ENCODE data around the gene PLCB1.

Gene PLCB1

GRCh38 chr20:8386991-8387390, 254.9 kb downstream of the PLCB1 start:
- Histone ChIP-seq H3K79me2 (ENCODE audit: control insufficient read depth, insufficient read depth, low read length, unreplicated experiment) (no peaks in the 10 kb centered on the region), H3K27me3 (ENCODE audit: insufficient read depth, low read length) (no peaks in the 10 kb centered on the region), H3K27ac (ENCODE audit: low read depth, low read length) (no peak overlapping the region), H2AFZ (ENCODE audit: low read length, unreplicated experiment) (no peak overlapping the region), H3K4me1 (ENCODE audit: control insufficient read depth, insufficient read depth, low read length, unreplicated experiment) (peaks cover 16% of the 10 kb centered on the region), H3K36me3 (ENCODE audit: insufficient read depth, low read length) (no peaks in the 10 kb centered on the region), H3K4me3 (ENCODE audit: low read depth, low read length) (no peak overlapping the region)

- H3K4me3 ChIP-seq (ENCODE audit: low read depth, low read length): no peak overlapping the region
- H3K4me1 ChIP-seq (ENCODE audit: control insufficient read depth, insufficient read depth, low read length, unreplicated experiment): peaks cover 16% of the 10 kb centered on the region
- no peaks in the 10 kb centered on the region for H3K79me2 ChIP-seq (ENCODE audit: control insufficient read depth, insufficient read depth, low read length, unreplicated experiment)
- H2AFZ ChIP-seq (ENCODE audit: low read length, unreplicated experiment): no peak overlapping the region
- no peaks in the 10 kb centered on the region for H3K27me3 ChIP-seq (ENCODE audit: insufficient read depth, low read length)
- peak overlapping the region; percentile 58 for H3K27ac ChIP-seq (ENCODE audit: low read depth, low read length)
- no peaks in the 10 kb centered on the region for H3K36me3 ChIP-seq (ENCODE audit: insufficient read depth, low read length)
Measured at GRCh38 chr20:8388141-8388540, 256.1 kb downstream of the PLCB1 start.

GRCh38 chr20:8388707-8389106, 256.6 kb downstream of the PLCB1 start:
- Histone ChIP-seq H3K4me1 (ENCODE audit: control insufficient read depth, insufficient read depth, low read length, unreplicated experiment) (peaks cover 16% of the 10 kb centered on the region), H3K4me3 (ENCODE audit: low read depth, low read length) (no peak overlapping the region), H3K79me2 (ENCODE audit: control insufficient read depth, insufficient read depth, low read length, unreplicated experiment) (no peaks in the 10 kb centered on the region), H3K36me3 (ENCODE audit: insufficient read depth, low read length) (no peaks in the 10 kb centered on the region), H3K27ac (ENCODE audit: low read depth, low read length) (peak overlapping the region; percentile 58), H2AFZ (ENCODE audit: low read length, unreplicated experiment) (no peak overlapping the region), H3K27me3 (ENCODE audit: insufficient read depth, low read length) (no peaks in the 10 kb centered on the region)

GRCh38 chr20:8389381-8390036, 257.4 kb downstream of the PLCB1 start:
- Histone ChIP-seq H3K79me2 (ENCODE audit: control insufficient read depth, insufficient read depth, low read length, unreplicated experiment) (no peaks in the 10 kb centered on the region), H2AFZ (ENCODE audit: low read length, unreplicated experiment) (no peak overlapping the region), H3K4me1 (ENCODE audit: control insufficient read depth, insufficient read depth, low read length, unreplicated experiment) (peaks cover 19% of the 10 kb centered on the region), H3K27me3 (ENCODE audit: insufficient read depth, low read length) (no peaks in the 10 kb centered on the region), H3K36me3 (ENCODE audit: insufficient read depth, low read length) (no peaks in the 10 kb centered on the region), H3K27ac (ENCODE audit: low read depth, low read length) (no peak overlapping the region; the same call in 1 of the 2 replicates), H3K4me3 (ENCODE audit: low read depth, low read length) (no peak overlapping the region)

GRCh38 chr20:8390037-8390433, 258.0 kb downstream of the PLCB1 start:
- Histone ChIP-seq H3K27ac (ENCODE audit: low read depth, low read length) (no peak overlapping the region), H3K36me3 (ENCODE audit: insufficient read depth, low read length) (no peaks in the 10 kb centered on the region), H3K79me2 (ENCODE audit: control insufficient read depth, insufficient read depth, low read length, unreplicated experiment) (no peaks in the 10 kb centered on the region), H2AFZ (ENCODE audit: low read length, unreplicated experiment) (no peak overlapping the region), H3K4me1 (ENCODE audit: control insufficient read depth, insufficient read depth, low read length, unreplicated experiment) (peaks cover 19% of the 10 kb centered on the region), H3K4me3 (ENCODE audit: low read depth, low read length) (no peak overlapping the region), H3K27me3 (ENCODE audit: insufficient read depth, low read length) (no peaks in the 10 kb centered on the region)

- Histone ChIP-seq H3K79me2 (ENCODE audit: control insufficient read depth, insufficient read depth, low read length, unreplicated experiment) (no peaks in the 10 kb centered on the region), H3K36me3 (ENCODE audit: insufficient read depth, low read length) (no peaks in the 10 kb centered on the region), H3K27me3 (ENCODE audit: insufficient read depth, low read length) (no peaks in the 10 kb centered on the region), H2AFZ (ENCODE audit: low read length, unreplicated experiment) (no peak overlapping the region), H3K27ac (ENCODE audit: low read depth, low read length) (no peak overlapping the region), H3K4me1 (ENCODE audit: control insufficient read depth, insufficient read depth, low read length, unreplicated experiment) (peaks cover 19% of the 10 kb centered on the region), H3K4me3 (ENCODE audit: low read depth, low read length) (no peak overlapping the region)
Measured at GRCh38 chr20:8390500-8390899, 258.4 kb downstream of the PLCB1 start.

GRCh38 chr20:8393381-8393780, 261.3 kb downstream of the PLCB1 start:
- no peaks in the 10 kb centered on the region for H3K36me3 ChIP-seq (ENCODE audit: insufficient read depth, low read length)
- H3K27me3 ChIP-seq (ENCODE audit: insufficient read depth, low read length): no peaks in the 10 kb centered on the region
- peaks cover 14% of the 10 kb centered on the region for H3K4me1 ChIP-seq (ENCODE audit: control insufficient read depth, insufficient read depth, low read length, unreplicated experiment)
- no peaks in the 10 kb centered on the region for H3K79me2 ChIP-seq (ENCODE audit: control insufficient read depth, insufficient read depth, low read length, unreplicated experiment)
- H3K4me3 ChIP-seq (ENCODE audit: low read depth, low read length): no peak overlapping the region
- H3K27ac ChIP-seq (ENCODE audit: low read depth, low read length): no peak overlapping the region
- no peak overlapping the region for H2AFZ ChIP-seq (ENCODE audit: low read length, unreplicated experiment)

- Histone ChIP-seq H3K27ac (ENCODE audit: low read depth, low read length) (no peak overlapping the region), H3K27me3 (ENCODE audit: insufficient read depth, low read length) (no peaks in the 10 kb centered on the region), H3K4me1 (ENCODE audit: control insufficient read depth, insufficient read depth, low read length, unreplicated experiment) (peaks cover 4% of the 10 kb centered on the region), H3K36me3 (ENCODE audit: insufficient read depth, low read length) (no peaks in the 10 kb centered on the region), H3K4me3 (ENCODE audit: low read depth, low read length) (no peak overlapping the region), H3K79me2 (ENCODE audit: control insufficient read depth, insufficient read depth, low read length, unreplicated experiment) (no peaks in the 10 kb centered on the region), H2AFZ (ENCODE audit: low read length, unreplicated experiment) (no peak overlapping the region)
Measured at GRCh38 chr20:8394308-8394945, 262.4 kb downstream of the PLCB1 start.

GRCh38 chr20:8395956-8396355, 263.9 kb downstream of the PLCB1 start:
- H2AFZ ChIP-seq (ENCODE audit: low read length, unreplicated experiment): no peak overlapping the region
- no peak overlapping the region for H3K4me3 ChIP-seq (ENCODE audit: low read depth, low read length)

GRCh38 chr20:8398263-8399051, 266.4 kb downstream of the PLCB1 start:
- H3K27me3 ChIP-seq (ENCODE audit: insufficient read depth, low read length): no peaks in the 10 kb centered on the region
- no peaks in the 10 kb centered on the region for H3K79me2 ChIP-seq (ENCODE audit: control insufficient read depth, insufficient read depth, low read length, unreplicated experiment)
- H3K36me3 ChIP-seq (ENCODE audit: insufficient read depth, low read length): no peaks in the 10 kb centered on the region
- no peak overlapping the region for H3K27ac ChIP-seq (ENCODE audit: low read depth, low read length)
- no peak overlapping the region for H3K4me3 ChIP-seq (ENCODE audit: low read depth, low read length)
- peaks cover 9% of the 10 kb centered on the region for H3K4me1 ChIP-seq (ENCODE audit: control insufficient read depth, insufficient read depth, low read length, unreplicated experiment)
- no peak overlapping the region for H2AFZ ChIP-seq (ENCODE audit: low read length, unreplicated experiment)

More at GRCh38 chr20:8395956-8396355, 263.9 kb downstream of the PLCB1 start:
- Histone ChIP-seq H3K79me2 (ENCODE audit: control insufficient read depth, insufficient read depth, low read length, unreplicated experiment) (no peaks in the 10 kb centered on the region), H3K27me3 (ENCODE audit: insufficient read depth, low read length) (no peaks in the 10 kb centered on the region), H3K4me1 (ENCODE audit: control insufficient read depth, insufficient read depth, low read length, unreplicated experiment) (peaks cover 4% of the 10 kb centered on the region), H3K36me3 (ENCODE audit: insufficient read depth, low read length) (no peaks in the 10 kb centered on the region), H3K27ac (ENCODE audit: low read depth, low read length) (no peak overlapping the region)

All from ACC112 (cell line).